GM18498 (cell line): Measurements from ENCODE around the gene KRTAP10-4.

Experiments
- ATAC-seq: cut with Tn5 transposase; IDR thresholded peaks from one replicate; pipeline ENCODE4 v1.9.1; 2021; ENCODE audit warnings: mild to moderate bottlenecking, moderate library complexity; ENCODE audit not compliant: unreplicated experiment

The KRTAP10-4 gene

DNA sequence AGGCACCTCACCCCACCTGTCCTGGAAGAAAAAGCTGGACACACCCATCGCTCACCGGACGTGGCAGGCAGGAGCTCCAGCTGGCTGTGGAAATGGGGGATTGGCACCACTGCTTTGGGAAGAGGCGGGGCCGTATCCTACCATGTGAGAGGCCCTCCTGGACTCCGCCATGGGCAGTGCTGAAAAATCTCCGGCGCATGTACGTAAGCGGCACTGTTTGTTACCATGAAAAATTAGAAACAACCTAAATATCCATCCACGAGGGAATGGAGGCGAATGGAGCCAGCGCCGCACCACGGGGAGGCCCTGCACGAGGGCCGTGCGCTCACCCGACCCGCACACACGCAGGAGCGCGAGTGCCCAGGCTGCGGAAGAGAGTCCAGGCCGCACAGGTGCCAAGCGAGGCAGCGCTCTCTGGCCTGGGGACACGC is 41.4 kb downstream of the KRTAP10-4 start:
- ATAC-seq, result no peak

DNA sequence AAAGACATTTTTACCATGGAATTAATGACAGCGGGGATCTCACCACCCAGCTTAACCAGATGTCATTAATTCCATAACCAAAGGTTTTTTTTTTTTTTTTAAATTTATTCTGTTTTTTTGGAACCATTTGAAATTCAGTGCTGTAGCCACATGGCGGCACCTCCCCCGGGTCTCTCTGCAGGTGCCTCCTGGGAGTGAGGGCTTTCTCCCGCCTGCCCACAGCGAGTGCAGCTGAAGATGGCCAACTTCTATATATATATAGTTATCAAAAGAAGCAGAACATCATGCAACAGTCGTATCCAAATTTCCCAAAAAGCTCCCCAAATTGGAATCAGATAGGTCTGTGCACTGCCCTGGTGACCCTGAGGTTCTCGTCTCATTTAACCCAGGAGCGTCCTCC is 41.9 kb downstream of the KRTAP10-4 start:
- ATAC-seq, result no peak

DNA sequence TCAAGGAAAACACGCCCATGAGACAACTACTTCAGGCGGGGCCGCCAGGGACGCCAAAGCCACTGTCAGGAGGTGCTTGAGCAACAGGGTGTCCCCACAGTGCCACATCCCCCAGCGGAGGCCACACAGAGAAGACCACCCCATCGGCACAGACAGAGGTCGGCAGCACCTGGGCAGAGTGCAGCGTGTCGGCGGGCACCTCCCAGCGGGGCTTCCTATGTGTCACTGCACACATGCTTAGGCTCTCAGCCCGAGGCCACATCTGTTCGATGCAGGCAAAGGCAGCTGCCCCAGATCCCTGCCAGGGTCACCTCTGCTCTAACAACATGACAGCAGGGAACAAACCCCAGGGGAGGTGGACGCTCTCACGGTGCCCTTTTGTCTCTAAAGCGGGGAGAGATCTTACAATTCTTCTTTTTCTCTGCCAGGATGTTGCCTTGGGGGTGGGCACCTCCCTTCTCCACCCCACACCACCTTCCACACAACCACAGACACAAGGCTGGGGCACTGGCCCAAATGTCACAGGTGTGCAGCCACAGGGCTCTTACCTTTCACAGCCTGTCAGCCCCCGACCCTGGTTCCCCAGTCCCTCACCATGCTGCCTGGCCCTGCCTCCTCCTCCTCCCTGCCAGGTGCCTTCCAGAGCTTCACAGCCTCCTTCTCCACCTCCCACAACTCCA is 42.5 kb downstream of the KRTAP10-4 start:
- no peak for ATAC-seq

DNA sequence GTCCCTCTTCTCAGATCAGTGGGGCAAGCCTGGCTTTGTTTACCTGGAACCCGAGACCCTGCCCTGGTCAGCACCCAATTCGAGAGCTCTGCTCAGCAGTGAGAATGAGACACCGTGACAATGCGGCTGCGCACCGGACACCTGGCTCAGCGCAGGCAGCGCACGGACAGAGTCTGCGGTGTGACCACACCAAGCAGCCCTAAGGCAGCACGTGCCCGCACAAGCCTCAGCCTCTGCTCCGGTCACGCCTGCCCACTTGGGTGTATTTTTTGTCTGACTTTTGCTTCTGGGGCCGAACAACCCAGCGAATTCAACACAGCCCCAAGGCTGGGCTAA is 43.0 kb downstream of the KRTAP10-4 start:
- no peak for ATAC-seq

DNA sequence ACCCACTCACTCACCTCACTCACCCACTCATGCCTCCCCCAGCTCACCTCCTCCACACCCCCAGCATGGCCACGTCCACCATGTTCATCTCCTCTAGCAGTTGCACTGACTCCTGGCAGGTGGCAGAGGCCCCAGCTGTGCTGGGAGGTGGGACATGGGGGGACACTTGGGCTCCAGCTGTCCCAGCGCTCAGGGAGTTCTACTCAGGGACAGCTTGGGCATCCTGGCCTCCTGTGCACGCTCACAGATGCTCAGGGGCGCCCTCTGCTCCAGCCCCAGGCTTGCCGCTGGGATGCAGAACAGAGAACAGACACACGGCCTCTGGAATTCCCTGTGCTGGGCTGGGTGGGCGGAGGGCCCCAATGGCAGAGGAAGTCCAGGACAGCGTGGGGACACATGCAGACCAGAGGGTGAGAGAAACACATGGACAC is 43.6 kb downstream of the KRTAP10-4 start:
- no peak for ATAC-seq

DNA sequence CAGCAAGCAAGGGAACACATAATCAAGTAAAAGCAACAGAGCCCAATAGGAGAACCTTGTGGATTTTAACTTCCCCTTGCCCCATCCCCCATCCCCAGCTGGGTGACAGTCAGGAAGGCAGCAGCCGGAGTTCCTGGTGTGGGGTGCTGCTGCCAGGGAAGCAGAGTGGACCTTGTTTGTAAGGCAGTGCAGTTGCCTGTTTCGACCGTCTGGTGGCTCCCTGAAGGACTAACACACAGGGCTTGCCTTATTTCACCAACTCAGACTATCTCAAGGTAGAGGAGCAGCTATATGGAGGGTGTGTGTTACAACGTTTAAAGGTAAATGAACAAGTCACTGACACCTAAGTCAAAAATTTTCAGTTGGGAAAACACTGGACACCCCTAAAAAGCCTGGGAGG is 45.0 kb downstream of the KRTAP10-4 start:
- ATAC-seq, result no peak

DNA sequence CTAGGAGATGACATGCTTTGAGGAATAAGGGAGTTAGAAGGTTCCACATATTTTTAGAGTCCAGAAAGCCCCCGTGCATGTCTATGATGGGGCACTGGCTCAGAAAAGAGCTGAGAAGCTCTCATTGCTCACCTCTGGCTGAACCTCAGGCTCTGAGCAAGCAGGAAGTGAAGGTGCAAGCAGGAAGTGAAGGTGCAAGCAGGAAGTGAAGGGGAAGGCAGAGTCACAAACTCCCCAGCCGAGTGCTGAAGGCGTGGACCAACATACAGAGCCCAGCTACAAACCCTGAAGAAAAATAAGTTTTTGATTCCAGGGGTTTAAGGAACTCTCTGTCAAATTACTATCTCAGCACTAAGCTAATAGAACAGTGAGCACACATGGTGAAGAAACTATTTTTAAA is 45.4 kb downstream of the KRTAP10-4 start:
- no peak for ATAC-seq

DNA sequence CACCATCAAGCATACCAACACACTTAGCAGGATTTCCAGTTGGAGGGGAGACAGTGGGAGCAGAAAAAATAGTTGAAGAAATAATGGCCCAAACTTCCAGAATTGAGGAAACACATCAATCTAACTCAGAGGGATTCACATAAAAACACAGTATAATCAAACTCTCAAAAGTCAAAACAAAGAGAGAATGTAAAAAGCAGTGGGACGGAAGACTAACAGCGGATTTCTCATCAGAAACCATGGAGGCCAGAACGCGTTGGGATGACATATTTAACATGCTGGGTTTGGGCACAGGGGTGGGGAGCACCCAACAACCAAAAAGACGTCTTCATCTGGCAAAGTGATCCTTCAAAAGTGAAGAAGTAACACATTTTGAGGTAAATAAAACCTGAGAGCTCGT is 46.4 kb downstream of the KRTAP10-4 start:
- no peak for ATAC-seq

DNA sequence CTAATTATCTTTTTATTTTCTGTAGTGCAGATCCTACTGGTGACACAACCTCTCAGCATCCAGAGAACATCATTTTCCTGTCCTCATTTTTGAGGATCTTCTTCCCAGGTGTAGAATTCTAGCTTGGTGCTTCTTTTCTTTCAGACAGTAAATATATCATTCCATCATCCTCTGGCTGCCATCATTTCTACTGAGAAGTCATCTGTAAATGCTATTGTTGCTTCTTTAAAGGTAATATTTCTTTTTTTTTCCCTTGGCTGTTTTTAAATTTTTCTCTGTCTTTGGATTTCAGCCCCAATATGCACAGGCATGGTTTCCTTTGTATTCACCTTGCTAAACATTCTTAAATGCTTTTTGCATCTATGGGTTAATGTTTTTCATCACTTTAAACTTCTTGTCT is 50.0 kb downstream of the KRTAP10-4 start:
- ATAC-seq, result no peak
